ENCODE results near the gene CRYBB1.

CRYBB1 gene

DNA sequence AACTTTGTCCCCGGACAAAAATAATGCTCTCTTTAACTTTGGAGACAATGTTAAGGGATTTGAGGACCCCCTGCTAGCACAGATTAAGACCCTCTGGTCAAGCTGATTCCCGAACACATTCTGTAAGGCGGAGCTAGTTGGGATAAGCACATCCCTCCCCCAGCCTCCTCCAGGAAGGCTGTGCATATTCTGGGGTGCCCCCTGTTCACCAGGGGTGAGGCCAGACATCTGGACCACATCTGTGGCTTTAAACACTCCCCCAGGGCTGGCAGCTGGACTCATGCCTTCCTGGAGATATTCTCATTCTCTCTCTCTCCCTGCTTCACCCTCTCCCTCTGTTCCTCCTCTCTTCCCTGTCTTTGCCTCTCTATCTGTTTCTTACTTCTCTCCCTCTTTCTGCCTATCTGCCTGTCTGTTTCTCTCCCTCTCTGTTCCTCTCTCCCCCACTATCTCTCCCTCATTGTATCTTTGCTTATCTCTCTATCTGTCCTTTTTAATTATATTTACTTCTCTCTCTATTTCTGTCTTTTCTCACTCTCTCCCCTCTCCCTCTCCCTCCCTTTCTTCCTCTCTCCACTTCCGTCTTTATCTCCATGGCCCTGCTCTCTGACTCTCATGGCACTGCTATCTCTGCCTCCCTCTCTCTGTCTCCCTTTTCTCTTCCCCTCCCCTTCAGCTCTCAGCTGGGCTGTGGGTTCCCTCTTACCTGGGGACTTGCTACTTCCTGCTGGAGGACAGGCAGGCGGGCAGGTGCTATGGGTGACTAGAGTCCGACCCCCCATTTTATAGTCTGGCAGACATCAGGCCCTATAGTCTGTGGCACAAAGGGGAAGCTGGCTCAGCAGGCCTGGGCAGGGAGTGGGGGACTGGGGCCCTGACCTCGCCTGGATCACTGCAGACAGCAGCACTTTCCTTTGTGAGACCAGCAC lies at the start of gene CRYBB1:
Gene CRYBB1 (minus strand): TSS at position 757 of the 929 bp plus-strand sequence. CDS start 1,708 bp downstream, outside the sequence.
- DNase-seq: no peak

DNA sequence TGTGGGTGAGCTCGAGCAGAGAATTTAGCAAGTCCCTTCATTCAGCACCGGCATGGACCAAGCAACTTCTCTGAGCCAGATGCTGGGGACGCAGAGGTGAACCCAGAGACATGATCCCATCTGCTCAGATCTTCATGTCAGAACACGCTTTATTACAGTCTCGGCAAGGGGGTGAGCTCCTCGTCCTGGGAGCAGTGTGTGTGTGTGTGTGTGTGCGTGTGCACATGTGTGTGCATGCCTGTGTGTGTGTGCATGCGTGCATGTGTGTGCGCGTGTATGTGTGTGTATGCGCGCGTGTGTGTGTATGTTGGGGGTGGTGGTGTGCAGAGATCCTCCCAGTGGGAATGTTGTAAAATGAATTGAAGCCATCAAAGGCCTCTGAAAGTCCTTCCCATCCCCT lies 49.3 kb upstream of the CRYBB1 start:
- no peak for DNase-seq

DNA sequence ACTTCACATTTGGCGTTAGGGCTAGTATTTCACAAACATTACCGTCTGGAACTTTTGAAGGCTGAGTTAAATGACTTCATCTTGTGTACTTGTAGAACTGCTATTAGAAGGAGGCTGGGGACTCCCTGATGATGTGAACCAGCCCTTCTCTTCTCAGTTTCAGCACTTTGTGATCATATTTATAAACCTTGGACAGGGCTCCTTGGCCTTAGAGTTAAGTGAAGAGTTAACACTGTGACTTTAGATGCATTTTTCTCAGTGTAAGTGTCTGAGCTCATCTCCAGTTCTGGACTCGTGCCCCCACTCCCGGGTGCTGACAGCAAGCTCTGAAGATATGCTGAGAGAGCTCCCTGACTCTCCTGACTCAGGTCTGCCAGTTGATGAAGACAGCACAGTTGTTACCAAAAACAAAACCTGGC lies 48.0 kb upstream of the CRYBB1 start:
- DNase-seq: no peak

DNA sequence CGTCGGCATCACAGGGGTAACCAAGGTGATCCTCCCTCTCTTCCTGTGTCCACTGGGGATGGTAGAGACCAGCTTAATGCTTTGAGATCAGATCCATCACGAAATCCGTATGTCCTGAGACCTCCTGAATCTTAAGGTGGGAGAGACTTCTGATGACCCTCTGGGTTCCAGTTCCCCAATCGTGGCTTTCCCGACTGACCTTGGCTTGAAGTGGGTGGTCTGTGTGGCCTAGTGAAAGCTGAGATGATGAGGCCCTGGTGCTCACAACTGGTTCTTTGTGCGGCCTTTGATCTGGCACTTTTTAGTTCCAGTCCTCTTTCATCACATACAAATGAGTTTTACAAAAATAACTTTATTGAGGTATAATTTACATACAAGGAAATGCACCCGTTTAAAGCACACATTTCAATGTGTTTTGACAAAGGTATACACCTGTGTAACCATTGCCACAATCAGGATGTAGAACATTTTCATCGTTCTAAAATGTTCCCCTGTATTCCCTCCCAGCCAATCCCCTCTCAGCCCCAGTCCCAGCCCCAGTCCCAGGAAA lies 45.6 kb upstream of the CRYBB1 start:
- DNase-seq: no peak

DNA sequence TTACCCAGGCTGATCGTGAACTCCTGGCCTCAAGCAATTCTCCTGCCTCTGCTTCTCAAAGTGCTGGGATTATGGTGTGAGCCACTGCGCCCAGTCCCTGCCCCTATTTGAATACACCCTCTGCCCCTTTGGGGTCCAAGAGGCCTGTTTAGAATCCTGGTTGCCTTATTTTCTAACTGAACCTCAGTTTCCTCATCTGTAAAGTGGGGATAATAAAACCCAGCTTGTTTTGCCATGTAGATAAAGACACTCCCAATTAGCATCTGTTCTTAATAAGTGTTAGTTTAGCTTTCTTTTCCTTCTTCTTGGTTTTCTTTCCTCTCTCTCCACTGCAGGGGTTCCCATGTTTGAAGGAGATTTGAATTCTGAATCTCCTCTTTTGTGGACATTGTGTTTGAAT lies 44.3 kb upstream of the CRYBB1 start:
- no peak for DNase-seq

- no peak for DNase-seq
Observed at GRCh38 chr22:26660961-26661578, 43.2 kb upstream of the CRYBB1 start.

- no peak for DNase-seq
Observed at GRCh38 chr22:26660356-26660755, 42.5 kb upstream of the CRYBB1 start.

GRCh38 chr22:26658671-26659478 lies 41.0 kb upstream of the CRYBB1 start:
- DNase-seq: peak; percentile 40

- no peak for DNase-seq
Observed at GRCh38 chr22:26658161-26658560, 40.3 kb upstream of the CRYBB1 start.

DNA sequence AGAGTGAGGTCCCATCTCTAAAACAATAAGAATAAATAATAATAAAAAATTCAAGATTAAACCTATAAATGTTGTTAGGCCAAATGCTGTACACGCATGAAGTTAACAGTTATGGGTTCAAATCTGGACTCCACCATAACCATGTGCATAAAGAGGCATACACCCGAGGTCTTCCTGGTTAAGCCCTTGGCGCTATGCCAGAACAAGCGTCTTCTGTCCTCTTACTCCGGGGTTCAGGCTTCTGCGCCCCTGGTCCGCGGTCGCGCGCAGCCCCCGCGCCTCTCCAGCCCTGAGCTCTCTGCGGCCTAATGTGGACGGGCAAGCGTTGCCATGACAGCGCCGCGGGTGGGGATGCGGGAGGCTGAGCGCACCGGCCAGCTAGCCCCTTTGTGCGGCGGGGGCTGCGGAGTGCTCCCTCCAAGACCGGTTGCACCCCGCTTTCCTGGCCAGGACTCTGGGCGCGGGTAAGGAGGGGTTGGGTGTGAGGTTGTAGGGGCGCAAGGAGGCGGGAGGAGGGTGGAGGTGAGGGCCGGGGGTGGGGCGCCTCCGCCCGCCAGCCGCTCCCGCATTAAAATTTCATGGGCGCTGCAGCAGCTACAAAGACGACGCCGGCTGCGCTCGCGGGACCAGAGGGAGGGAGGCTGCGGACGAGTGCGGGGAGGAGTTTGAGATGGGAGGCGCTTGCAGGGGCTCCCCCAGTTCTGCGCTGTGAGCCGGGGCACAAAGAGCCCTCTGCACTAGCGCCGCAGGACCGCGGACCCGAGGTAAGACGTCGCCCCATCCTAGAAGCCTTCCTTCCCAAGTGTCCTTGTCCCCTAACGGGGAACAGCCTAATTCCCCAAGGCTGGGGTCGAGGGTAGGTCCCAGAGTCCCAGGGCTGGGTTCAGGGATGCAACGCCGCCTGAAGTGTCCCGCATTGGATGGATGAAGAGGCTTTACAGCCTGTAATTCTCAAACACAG lies 39.3 kb upstream of the CRYBB1 start, which contains the start of gene MIAT:
Gene MIAT (plus strand): TSS at position 698 of the 961 bp plus-strand sequence.
- no peak for DNase-seq

GRCh38 chr22:26651815-26652214 lies 34.0 kb upstream of the CRYBB1 start:
- DNase-seq: no peak

DNA sequence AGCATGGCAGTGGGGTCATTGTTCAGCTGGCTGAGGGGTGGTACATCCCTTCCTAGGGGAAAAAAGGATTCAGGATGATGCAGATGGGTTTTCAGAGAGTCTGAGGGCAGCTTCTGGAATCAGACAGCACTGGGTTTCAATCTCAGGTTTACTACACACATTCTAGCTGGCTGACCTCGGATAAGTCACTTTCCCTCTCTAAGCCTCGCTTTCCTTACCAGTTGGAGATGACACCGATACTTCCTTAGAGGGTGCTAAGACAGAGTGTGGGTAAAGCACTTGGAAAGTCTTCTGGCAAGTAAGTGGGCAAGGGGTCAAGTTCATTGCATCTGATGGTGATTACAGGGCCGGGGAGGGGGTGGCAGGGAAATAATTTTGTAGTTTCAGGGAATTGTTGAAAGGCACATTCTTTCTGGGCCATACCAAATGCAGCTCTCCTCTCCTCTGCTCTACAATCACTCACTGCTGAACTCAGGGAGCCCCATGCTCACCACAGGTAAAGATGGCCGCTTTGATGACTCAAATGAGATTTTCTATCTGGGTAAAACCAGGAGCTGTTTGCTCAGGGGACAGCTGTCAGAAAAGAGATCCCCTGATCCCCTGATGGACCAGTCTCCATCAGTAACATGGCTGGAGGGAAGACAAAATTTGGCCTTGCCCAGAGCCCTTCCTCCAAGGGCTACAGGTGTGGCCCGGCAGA lies 33.0 kb upstream of the CRYBB1 start:
- DNase-seq: no peak

GRCh38 chr22:26648528-26649388 lies 30.9 kb upstream of the CRYBB1 start:
- no peak for DNase-seq

DNA sequence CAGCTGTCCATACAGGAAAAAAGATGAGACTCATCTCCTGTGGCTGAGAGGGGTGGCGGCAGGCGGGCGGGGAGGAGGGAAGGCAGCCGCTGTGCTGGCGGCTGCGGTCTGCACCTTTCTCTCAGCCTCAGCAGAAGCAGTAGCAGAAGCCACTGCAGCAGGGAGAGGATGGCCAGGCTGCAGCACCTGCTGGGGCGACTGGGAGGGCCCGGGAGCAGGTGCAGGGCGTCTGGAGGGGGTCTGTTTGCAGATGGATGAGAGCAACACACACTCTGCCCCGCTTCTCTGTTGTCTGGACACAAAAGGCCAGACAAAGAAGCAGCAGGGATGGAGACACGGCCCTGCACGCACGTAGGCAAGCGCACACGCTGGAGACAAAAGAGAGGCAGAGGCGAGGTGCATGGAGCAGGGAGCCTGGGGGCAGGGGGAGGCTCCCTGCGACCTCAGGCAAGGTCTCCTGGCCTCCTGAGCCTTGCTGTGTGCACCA lies 30.2 kb upstream of the CRYBB1 start:
- DNase-seq: peak; percentile 87

GRCh38 chr22:26646158-26646557 lies 28.3 kb upstream of the CRYBB1 start:
- no peak for DNase-seq

- DNase-seq: no peak
Observed at GRCh38 chr22:26643418-26644100, 25.7 kb upstream of the CRYBB1 start.

- no peak for DNase-seq
Observed at GRCh38 chr22:26642465-26643417, 24.9 kb upstream of the CRYBB1 start.

GRCh38 chr22:26636296-26636695 lies 18.5 kb upstream of the CRYBB1 start:
- DNase-seq: no peak
